Tibial nerve (tissue), 3 donors: ENCODE measurements around the gene RNASE1.

Source experiments
- CTCF ChIP-seq, 5 experiments: fragments of 200-600 bp in 3 of 5; fragments of 450-650 bp in 2 of 5; sonication (generic) in 3 of 5; IDR thresholded peaks; one replicate each; pipeline ENCODE4 v1.5.1; 2016 to 2019; ENCODE audit warnings: antibody characterized with exemption in 5 of 5, mild to moderate bottlenecking in 3 of 5, moderate library complexity in 2 of 5
- POLR2A ChIP-seq, 2 donors: fragments of 450-650 bp; IDR thresholded peaks; one replicate each; pipeline ENCODE4 v1.6.1; 2017; ENCODE audit warnings: antibody characterized with exemption in 2 of 2, mild to moderate bottlenecking in 2 of 2, moderate library complexity in 2 of 2

- TF ChIP-seq CTCF (IDR thresholded peaks at IDR 0.05) (no peak), POLR2A (IDR thresholded peaks at IDR 0.05) (no peak)
These were observed 20.3 kb downstream of the RNASE1 start for GRCh38 chr14:20782280-20782890.
